AG04450 (cell line): ENCODE measurements around the gene SERINC2. TPM values are rescaled to one million over a fixed set of nuclear protein-coding genes. Genes with fewer than 3 reads are reported as not detected.

Experiments used
- CTCF ChIA-PET: fragments of 300-600, 350-600 bp; formaldehyde crosslinking; extraction: SDS; loops from one replicate; lab custom pipeline; 2022; ENCODE audit warnings: antibody characterized with exemption, inconsistent platforms; lab: Charles Lee
- POLR2A ChIA-PET: fragments of 350-600 bp; formaldehyde crosslinking; extraction: SDS; loops from one replicate; lab custom pipeline; 2021; ENCODE audit warnings: antibody characterized with exemption, inconsistent platforms; lab: Yijun Ruan, JAX
- DNase-seq: peaks from one replicate; pipeline ENCODE4 v3.0.0-alpha.2; 2011; ENCODE audit warnings: low read depth, low spot score
- H3K27ac ChIP-seq: one replicate; pipeline ENCODE4 v1.5.1; 2012; ENCODE audit warnings: low read depth, low read length, control low read depth
- H3K27me3 ChIP-seq: one replicate; pipeline ENCODE4 v1.6.0; 2012; ENCODE audit warnings: low read length; ENCODE audit not compliant: control insufficient read depth, insufficient read depth
- H3K4me3 ChIP-seq: 2 replicates; pipeline ENCODE4 v1.5.1; 2011; ENCODE audit warnings: mild to moderate bottlenecking, low read depth, low read length, control low read depth
- H3K9me3 ChIP-seq: 2 replicates; pipeline ENCODE4 v1.5.1; 2012; ENCODE audit warnings: low read length; ENCODE audit not compliant: control insufficient read depth, insufficient read depth
- polyA plus RNA-seq: library from polyadenylated mRNA; depleted of rRNA; stranded (reverse); fragments of >200 nt; gene quantifications from 2 replicates; pipeline ENCODE4 v1.2.3, GENCODE V29; 2011; rRNA removed
- TF ChIP-seq, protein P1 (sequence below): IDR thresholded peaks from 2 replicates; pipeline ENCODE4 v1.5.1; 2011; ENCODE audit warnings: low read depth, low read length, control low read depth, inconsistent platforms

Gene SERINC2
- polyA plus RNA-seq, 1 experiment = 46.0 TPM

DNA sequence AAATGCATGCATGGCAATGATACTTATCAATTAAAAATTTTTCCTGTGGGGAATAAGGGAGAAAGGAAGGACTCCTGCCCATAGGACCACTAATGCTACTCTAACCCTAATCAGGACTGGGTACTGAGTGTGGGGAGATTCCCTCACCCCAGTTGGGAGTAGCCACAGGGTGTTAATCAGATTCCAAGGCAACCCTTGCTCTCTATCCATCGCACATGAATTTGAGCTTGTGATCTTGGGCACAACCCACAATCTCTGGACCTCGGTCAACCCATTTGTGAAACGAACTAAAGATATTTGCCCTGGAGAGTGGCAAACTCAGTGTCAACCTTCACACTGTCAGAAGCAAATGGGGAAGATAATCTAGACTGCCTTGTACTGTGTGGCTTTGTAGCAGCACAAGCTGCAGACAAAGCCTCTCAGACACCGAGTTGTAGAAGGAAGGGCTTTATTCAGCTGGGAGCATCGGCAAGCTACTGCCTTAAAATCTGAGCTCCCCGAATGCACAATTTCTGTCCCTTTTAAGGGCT lies 69.5 kb downstream of the SERINC2 start:
- CTCF ChIA-PET = no interaction called here
- Histone ChIP-seq H3K27ac (peak overlapping the region; percentile 75), H3K9me3 (peaks cover 2% of the 10 kb centered on the region; the same call in 1 of the 2 replicates), H3K27me3 (peaks cover 1% of the 10 kb centered on the region), H3K4me3 (no peak overlapping the region)
- DNase-seq = no peak
- POLR2A ChIA-PET = no interaction called here
- TF ChIP-seq, protein P1, sequence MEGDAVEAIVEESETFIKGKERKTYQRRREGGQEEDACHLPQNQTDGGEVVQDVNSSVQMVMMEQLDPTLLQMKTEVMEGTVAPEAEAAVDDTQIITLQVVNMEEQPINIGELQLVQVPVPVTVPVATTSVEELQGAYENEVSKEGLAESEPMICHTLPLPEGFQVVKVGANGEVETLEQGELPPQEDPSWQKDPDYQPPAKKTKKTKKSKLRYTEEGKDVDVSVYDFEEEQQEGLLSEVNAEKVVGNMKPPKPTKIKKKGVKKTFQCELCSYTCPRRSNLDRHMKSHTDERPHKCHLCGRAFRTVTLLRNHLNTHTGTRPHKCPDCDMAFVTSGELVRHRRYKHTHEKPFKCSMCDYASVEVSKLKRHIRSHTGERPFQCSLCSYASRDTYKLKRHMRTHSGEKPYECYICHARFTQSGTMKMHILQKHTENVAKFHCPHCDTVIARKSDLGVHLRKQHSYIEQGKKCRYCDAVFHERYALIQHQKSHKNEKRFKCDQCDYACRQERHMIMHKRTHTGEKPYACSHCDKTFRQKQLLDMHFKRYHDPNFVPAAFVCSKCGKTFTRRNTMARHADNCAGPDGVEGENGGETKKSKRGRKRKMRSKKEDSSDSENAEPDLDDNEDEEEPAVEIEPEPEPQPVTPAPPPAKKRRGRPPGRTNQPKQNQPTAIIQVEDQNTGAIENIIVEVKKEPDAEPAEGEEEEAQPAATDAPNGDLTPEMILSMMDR = no peak

DNA sequence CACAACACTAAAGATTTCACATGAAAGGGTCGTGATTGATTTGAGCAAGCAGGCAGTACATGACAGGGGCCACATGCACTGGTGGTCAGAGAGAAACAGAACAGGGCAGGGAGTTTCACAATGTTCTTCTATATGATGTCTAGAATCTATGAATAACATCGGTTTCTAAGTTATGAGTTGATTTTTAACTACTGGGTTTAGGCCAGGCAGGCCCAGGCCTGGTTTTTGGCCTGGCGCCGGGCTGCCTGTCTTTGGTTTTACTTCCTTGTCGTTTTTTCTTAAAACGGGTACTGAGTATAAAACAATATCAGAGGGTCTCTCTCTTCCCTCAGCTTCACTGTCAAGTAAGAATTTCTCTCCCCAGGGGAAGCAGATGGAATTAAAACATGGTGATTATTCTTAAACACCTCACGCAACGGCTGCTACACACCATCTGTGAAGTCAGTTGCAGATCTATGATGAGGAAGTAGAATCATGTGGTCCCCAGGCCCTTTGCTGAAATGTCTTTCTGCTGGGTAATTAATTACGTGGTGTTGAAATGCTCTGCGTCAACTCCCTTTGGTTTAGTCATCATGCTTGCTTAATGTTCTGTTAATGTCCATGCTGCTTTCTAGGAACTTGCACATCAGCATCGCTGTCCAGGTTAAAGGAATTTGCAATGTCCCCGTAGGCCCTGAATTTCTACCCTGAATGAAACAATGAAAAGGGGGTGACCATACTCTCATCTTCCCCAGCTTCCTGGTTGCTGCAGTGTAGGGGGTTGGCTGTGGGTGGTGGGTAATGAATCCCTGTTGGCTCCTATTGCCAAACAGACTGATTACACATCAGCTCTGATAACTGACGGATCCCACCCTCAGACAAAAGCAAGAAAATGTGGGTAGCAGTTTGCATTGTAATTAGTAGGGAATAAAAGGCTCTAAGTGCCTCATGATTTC lies 70.3 kb downstream of the SERINC2 start:
- H3K9me3 ChIP-seq = peaks cover 2% of the 10 kb centered on the region; the same call in 1 of the 2 replicates
- peak overlapping the region; percentile 75 for H3K27ac ChIP-seq
- ChIA-PET CTCF (no interaction called here), POLR2A (no interaction called here)
- TF ChIP-seq, protein P1 = no peak
- H3K27me3 ChIP-seq = peaks cover 7% of the 10 kb centered on the region
- peak; percentile 85 for DNase-seq
- no peak overlapping the region for H3K4me3 ChIP-seq

Other genes with a start within 250 kb of the SERINC2 start
- 0.05 and 0.09 TPM in 2 replicates for gene NKAIN1, start 173.3 kb upstream of the SERINC2 start, polyA plus RNA-seq
- 53.1 and 54.3 TPM in 2 replicates for gene SNRNP40, start 116.4 kb upstream of the SERINC2 start, polyA plus RNA-seq
- gene ZCCHC17, start 116.2 kb upstream of the SERINC2 start, polyA plus RNA-seq = 57.1 and 72.9 TPM in 2 replicates
- 14.5 and 19.8 TPM in 2 replicates for gene FABP3, start 40.1 kb upstream of the SERINC2 start, polyA plus RNA-seq
- 0.32 and 0.36 TPM in 2 replicates for gene TINAGL1, start 163.3 kb downstream of the SERINC2 start, polyA plus RNA-seq
- gene HCRTR1, start 204.5 kb downstream of the SERINC2 start, polyA plus RNA-seq = not detected in 2 replicates
- 71.8 and 88.3 TPM in 2 replicates for gene PEF1, start 231.7 kb downstream of the SERINC2 start, polyA plus RNA-seq